Hematopoietic multipotent progenitor cell (in vitro differentiated cells): ENCODE measurements around the gene PVALEF. TPM values are rescaled to one million over a fixed set of nuclear protein-coding genes. Genes with fewer than 3 reads are reported as not detected.
A peak's percentile ranks its signal among the peaks of the same experiment; 100 is the strongest.

Source experiments
- DNase-seq, 3 donors: peaks; one replicate each; pipeline ENCODE4 v3.0.0-alpha.2; 2011 to 2015; ENCODE audit warnings: low read depth in 2 of 3, low spot score in 2 of 3
- total RNA-seq: library from RNA; depleted of rRNA; stranded (reverse); fragments of >200 nt; gene quantifications from one replicate; pipeline ENCODE4 v1.2.3, GENCODE V29; 2012

Gene PVALEF
- total RNA-seq = not detected

- DNase-seq = peak in 1 of 3 donors; percentile 16
Observed at GRCh38 chr17:81165246-81166032, at the start of gene PVALEF. PVALEF (plus strand) TSS chr17:81165507; CDS start chr17:81181227, 15,720 bp downstream.

GRCh38 chr17:81115749-81116464, 49.4 kb upstream of the PVALEF start:
- DNase-seq = no peak

- no peak for DNase-seq
Observed at GRCh38 chr17:81116704-81117103, 48.6 kb upstream of the PVALEF start.

GRCh38 chr17:81117672-81118198, 47.6 kb upstream of the PVALEF start:
- DNase-seq = no peak

GRCh38 chr17:81118308-81119221, 46.7 kb upstream of the PVALEF start:
- DNase-seq = no peak

GRCh38 chr17:81119223-81120148, 45.8 kb upstream of the PVALEF start:
- DNase-seq = peak; percentile 74 to 91 (median 89)

- DNase-seq = no peak
Observed at GRCh38 chr17:81120149-81120484, 45.2 kb upstream of the PVALEF start.

- no peak for DNase-seq
Observed at GRCh38 chr17:81120695-81121621, 44.3 kb upstream of the PVALEF start.

- no peak for DNase-seq
Observed at GRCh38 chr17:81121841-81122733, 43.2 kb upstream of the PVALEF start.

GRCh38 chr17:81123052-81124048, 42.0 kb upstream of the PVALEF start:
- no peak for DNase-seq

- DNase-seq = no peak
Observed at GRCh38 chr17:81124377-81124776, 40.9 kb upstream of the PVALEF start.

GRCh38 chr17:81125573-81126081, 39.7 kb upstream of the PVALEF start:
- DNase-seq = no peak

GRCh38 chr17:81126281-81127132, 38.8 kb upstream of the PVALEF start:
- DNase-seq = no peak

- no peak for DNase-seq
Observed at GRCh38 chr17:81127133-81127455, 38.2 kb upstream of the PVALEF start.

- DNase-seq = no peak
Observed at GRCh38 chr17:81127526-81128177, 37.7 kb upstream of the PVALEF start.
